Measurements from ENCODE around the gene SIX4.

Gene SIX4

GRCh38 chr14:60720962-60721325, 3.2 kb downstream of the SIX4 start:
- Histone ChIP-seq H3K9ac (ENCODE audit: low read depth, low read length) (no peak overlapping the region), H3K27me3 (ENCODE audit: control insufficient read depth, insufficient read depth, low read length) (no peaks in the 10 kb centered on the region), H3K4me3 (ENCODE audit: low read depth, low read length) (peak overlapping the region; percentile 86), H3K9me3 (ENCODE audit: control insufficient read depth, insufficient read depth, low read length) (no peaks in the 10 kb centered on the region), H3K36me3 (ENCODE audit: control insufficient read depth, insufficient read depth, low read length) (peaks cover 10% of the 10 kb centered on the region), H3K4me1 (ENCODE audit: control insufficient read depth, insufficient read depth, low read length) (peaks cover 10% of the 10 kb centered on the region)

- no peaks in the 10 kb centered on the region for H3K27me3 ChIP-seq (ENCODE audit: control insufficient read depth, insufficient read depth, low read length)
- H3K9me3 ChIP-seq (ENCODE audit: control insufficient read depth, insufficient read depth, low read length), result no peaks in the 10 kb centered on the region
- H3K4me1 ChIP-seq (ENCODE audit: control insufficient read depth, insufficient read depth, low read length), result peaks cover 10% of the 10 kb centered on the region
- peak overlapping the region; percentile 86 for H3K4me3 ChIP-seq (ENCODE audit: low read depth, low read length)
- H3K9ac ChIP-seq (ENCODE audit: low read depth, low read length), result no peak overlapping the region
- peaks cover 10% of the 10 kb centered on the region for H3K36me3 ChIP-seq (ENCODE audit: control insufficient read depth, insufficient read depth, low read length)
Measured at GRCh38 chr14:60720391-60720790, 3.8 kb downstream of the SIX4 start.

GRCh38 chr14:60713513-60713912, 10.6 kb downstream of the SIX4 start:
- Histone ChIP-seq H3K9ac (ENCODE audit: low read depth, low read length) (no peak overlapping the region), H3K4me3 (ENCODE audit: low read depth, low read length) (no peak overlapping the region), H3K4me1 (ENCODE audit: control insufficient read depth, insufficient read depth, low read length) (peaks cover 5% of the 10 kb centered on the region), H3K36me3 (ENCODE audit: control insufficient read depth, insufficient read depth, low read length) (peaks cover 5% of the 10 kb centered on the region), H3K27me3 (ENCODE audit: control insufficient read depth, insufficient read depth, low read length) (no peaks in the 10 kb centered on the region), H3K9me3 (ENCODE audit: control insufficient read depth, insufficient read depth, low read length) (no peaks in the 10 kb centered on the region)

- Histone ChIP-seq H3K27me3 (ENCODE audit: control insufficient read depth, insufficient read depth, low read length) (no peaks in the 10 kb centered on the region), H3K4me3 (ENCODE audit: low read depth, low read length) (no peak overlapping the region), H3K4me1 (ENCODE audit: control insufficient read depth, insufficient read depth, low read length) (peaks cover 5% of the 10 kb centered on the region), H3K9ac (ENCODE audit: low read depth, low read length) (no peak overlapping the region), H3K36me3 (ENCODE audit: control insufficient read depth, insufficient read depth, low read length) (peaks cover 5% of the 10 kb centered on the region), H3K9me3 (ENCODE audit: control insufficient read depth, insufficient read depth, low read length) (no peaks in the 10 kb centered on the region)
Measured at GRCh38 chr14:60710494-60710893, 13.7 kb downstream of the SIX4 start.

GRCh38 chr14:60707858-60708257, 16.3 kb downstream of the SIX4 start:
- no peak overlapping the region for H3K4me3 ChIP-seq (ENCODE audit: low read depth, low read length)
- no peak overlapping the region for H3K9ac ChIP-seq (ENCODE audit: low read depth, low read length)
- H3K4me1 ChIP-seq (ENCODE audit: control insufficient read depth, insufficient read depth, low read length), result peaks cover 5% of the 10 kb centered on the region
- H3K36me3 ChIP-seq (ENCODE audit: control insufficient read depth, insufficient read depth, low read length), result no peaks in the 10 kb centered on the region
- no peaks in the 10 kb centered on the region for H3K9me3 ChIP-seq (ENCODE audit: control insufficient read depth, insufficient read depth, low read length)
- no peaks in the 10 kb centered on the region for H3K27me3 ChIP-seq (ENCODE audit: control insufficient read depth, insufficient read depth, low read length)

- H3K9me3 ChIP-seq (ENCODE audit: control insufficient read depth, insufficient read depth, low read length), result no peaks in the 10 kb centered on the region
- H3K4me1 ChIP-seq (ENCODE audit: control insufficient read depth, insufficient read depth, low read length), result no peaks in the 10 kb centered on the region
- H3K27me3 ChIP-seq (ENCODE audit: control insufficient read depth, insufficient read depth, low read length), result no peaks in the 10 kb centered on the region
- no peak overlapping the region for H3K4me3 ChIP-seq (ENCODE audit: low read depth, low read length)
- no peaks in the 10 kb centered on the region for H3K36me3 ChIP-seq (ENCODE audit: control insufficient read depth, insufficient read depth, low read length)
- H3K9ac ChIP-seq (ENCODE audit: low read depth, low read length), result no peak overlapping the region
Measured at GRCh38 chr14:60705100-60705499, 19.1 kb downstream of the SIX4 start.

- no peaks in the 10 kb centered on the region for H3K4me1 ChIP-seq (ENCODE audit: control insufficient read depth, insufficient read depth, low read length)
- no peak overlapping the region for H3K4me3 ChIP-seq (ENCODE audit: low read depth, low read length)
- H3K27me3 ChIP-seq (ENCODE audit: control insufficient read depth, insufficient read depth, low read length), result no peaks in the 10 kb centered on the region
- H3K9me3 ChIP-seq (ENCODE audit: control insufficient read depth, insufficient read depth, low read length), result no peaks in the 10 kb centered on the region
- no peak overlapping the region for H3K9ac ChIP-seq (ENCODE audit: low read depth, low read length)
- H3K36me3 ChIP-seq (ENCODE audit: control insufficient read depth, insufficient read depth, low read length), result no peaks in the 10 kb centered on the region
Measured at GRCh38 chr14:60700598-60700997, 23.6 kb downstream of the SIX4 start.

GRCh38 chr14:60695327-60695726, 28.8 kb downstream of the SIX4 start:
- Histone ChIP-seq H3K4me3 (ENCODE audit: low read depth, low read length) (no peak overlapping the region), H3K9ac (ENCODE audit: low read depth, low read length) (no peak overlapping the region), H3K27me3 (ENCODE audit: control insufficient read depth, insufficient read depth, low read length) (no peaks in the 10 kb centered on the region), H3K36me3 (ENCODE audit: control insufficient read depth, insufficient read depth, low read length) (no peaks in the 10 kb centered on the region), H3K9me3 (ENCODE audit: control insufficient read depth, insufficient read depth, low read length) (no peaks in the 10 kb centered on the region), H3K4me1 (ENCODE audit: control insufficient read depth, insufficient read depth, low read length) (no peaks in the 10 kb centered on the region)

GRCh38 chr14:60691383-60692113, 32.6 kb downstream of the SIX4 start:
- Histone ChIP-seq H3K9ac (ENCODE audit: low read depth, low read length) (no peak overlapping the region), H3K36me3 (ENCODE audit: control insufficient read depth, insufficient read depth, low read length) (no peaks in the 10 kb centered on the region), H3K27me3 (ENCODE audit: control insufficient read depth, insufficient read depth, low read length) (no peaks in the 10 kb centered on the region), H3K4me1 (ENCODE audit: control insufficient read depth, insufficient read depth, low read length) (no peaks in the 10 kb centered on the region), H3K9me3 (ENCODE audit: control insufficient read depth, insufficient read depth, low read length) (no peaks in the 10 kb centered on the region), H3K4me3 (ENCODE audit: low read depth, low read length) (no peak overlapping the region)

- Histone ChIP-seq H3K27me3 (ENCODE audit: control insufficient read depth, insufficient read depth, low read length) (no peaks in the 10 kb centered on the region), H3K4me1 (ENCODE audit: control insufficient read depth, insufficient read depth, low read length) (no peaks in the 10 kb centered on the region), H3K9me3 (ENCODE audit: control insufficient read depth, insufficient read depth, low read length) (no peaks in the 10 kb centered on the region)
Measured at GRCh38 chr14:60686865-60687264, 37.3 kb downstream of the SIX4 start.

GRCh38 chr14:60684203-60684602, 39.9 kb downstream of the SIX4 start:
- H3K27me3 ChIP-seq (ENCODE audit: control insufficient read depth, insufficient read depth, low read length), result no peaks in the 10 kb centered on the region
- no peak overlapping the region for H3K4me3 ChIP-seq (ENCODE audit: low read depth, low read length)
- H3K9me3 ChIP-seq (ENCODE audit: control insufficient read depth, insufficient read depth, low read length), result no peaks in the 10 kb centered on the region
- H3K9ac ChIP-seq (ENCODE audit: low read depth, low read length), result no peak overlapping the region
- no peaks in the 10 kb centered on the region for H3K36me3 ChIP-seq (ENCODE audit: control insufficient read depth, insufficient read depth, low read length)
- peaks cover 7% of the 10 kb centered on the region for H3K4me1 ChIP-seq (ENCODE audit: control insufficient read depth, insufficient read depth, low read length)

More at GRCh38 chr14:60686865-60687264, 37.3 kb downstream of the SIX4 start:
- Histone ChIP-seq H3K9ac (ENCODE audit: low read depth, low read length) (no peak overlapping the region), H3K36me3 (ENCODE audit: control insufficient read depth, insufficient read depth, low read length) (no peaks in the 10 kb centered on the region), H3K4me3 (ENCODE audit: low read depth, low read length) (no peak overlapping the region)

GRCh38 chr14:60681271-60681670, 42.9 kb downstream of the SIX4 start:
- H3K4me1 ChIP-seq (ENCODE audit: control insufficient read depth, insufficient read depth, low read length), result peaks cover 12% of the 10 kb centered on the region
- no peaks in the 10 kb centered on the region for H3K27me3 ChIP-seq (ENCODE audit: control insufficient read depth, insufficient read depth, low read length)
- H3K9ac ChIP-seq (ENCODE audit: low read depth, low read length), result no peak overlapping the region
- no peaks in the 10 kb centered on the region for H3K9me3 ChIP-seq (ENCODE audit: control insufficient read depth, insufficient read depth, low read length)
- H3K36me3 ChIP-seq (ENCODE audit: control insufficient read depth, insufficient read depth, low read length), result no peaks in the 10 kb centered on the region
- no peak overlapping the region for H3K4me3 ChIP-seq (ENCODE audit: low read depth, low read length)

All from iPS-15b (cell line).